GM03348 (cell line): ENCODE results near the gene EIF1B.
A peak's percentile ranks its signal among the peaks of the same experiment; 100 is the strongest.
"Not testable (repeated sequence)": the region's sequence is repeated elsewhere in the genome, so short reads cannot be mapped to it uniquely, and the experiment has no call there.

ENCODE experiments used
- DNase-seq: peaks from one replicate; pipeline ENCODE4 v3.0.0; 2012; ENCODE audit warnings: low spot score

Gene EIF1B

GRCh38 chr3:40309418-40309924 lies at the start of gene EIF1B:
TSS of gene EIF1B (plus strand) at chr3:40309707. CDS start at chr3:40309942, 235 bp downstream.
- peak; percentile 97 for DNase-seq

- no peak for DNase-seq
Observed at GRCh38 chr3:40262331-40262730, 47.2 kb upstream of the EIF1B start.

DNA sequence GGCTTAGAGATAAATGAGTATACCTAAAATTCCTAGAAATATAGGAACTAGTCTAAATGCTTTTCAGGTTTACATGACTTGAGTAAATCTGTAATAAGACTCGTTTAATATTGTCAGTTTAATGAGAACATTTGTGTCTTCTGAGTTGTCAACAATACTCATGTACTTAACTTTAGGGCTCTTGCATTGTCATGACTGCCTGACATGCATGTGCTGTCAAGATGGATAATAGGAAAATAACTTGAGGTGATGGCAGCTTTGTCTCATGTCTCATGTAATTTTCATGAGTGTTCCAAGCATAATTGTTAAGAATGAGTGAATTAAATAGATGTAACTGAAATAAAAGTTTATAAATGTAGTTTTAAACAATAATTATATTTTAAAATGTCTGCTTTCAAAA lies 45.1 kb upstream of the EIF1B start:
- DNase-seq: no peak

DNA sequence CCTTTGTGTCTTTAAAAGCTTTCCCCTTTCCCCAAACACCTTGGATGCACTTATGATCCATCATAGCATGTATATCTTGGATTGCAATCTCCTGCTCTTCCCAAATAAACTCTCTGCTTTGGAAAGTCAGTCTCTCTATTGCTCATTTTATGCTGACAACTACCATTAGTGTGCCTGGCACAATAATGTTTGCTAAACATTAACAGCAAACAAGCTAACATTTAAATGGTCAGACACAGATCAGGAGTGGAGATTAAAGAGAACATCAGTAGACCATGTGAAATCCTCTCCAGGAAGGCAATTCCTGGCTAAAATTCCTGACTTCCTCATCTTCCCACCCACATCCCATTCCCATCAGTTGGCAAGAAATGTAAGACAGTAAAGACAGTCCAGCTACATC lies 44.3 kb upstream of the EIF1B start:
- no peak for DNase-seq

GRCh38 chr3:40267937-40268724 lies 41.4 kb upstream of the EIF1B start:
- no peak for DNase-seq

DNA sequence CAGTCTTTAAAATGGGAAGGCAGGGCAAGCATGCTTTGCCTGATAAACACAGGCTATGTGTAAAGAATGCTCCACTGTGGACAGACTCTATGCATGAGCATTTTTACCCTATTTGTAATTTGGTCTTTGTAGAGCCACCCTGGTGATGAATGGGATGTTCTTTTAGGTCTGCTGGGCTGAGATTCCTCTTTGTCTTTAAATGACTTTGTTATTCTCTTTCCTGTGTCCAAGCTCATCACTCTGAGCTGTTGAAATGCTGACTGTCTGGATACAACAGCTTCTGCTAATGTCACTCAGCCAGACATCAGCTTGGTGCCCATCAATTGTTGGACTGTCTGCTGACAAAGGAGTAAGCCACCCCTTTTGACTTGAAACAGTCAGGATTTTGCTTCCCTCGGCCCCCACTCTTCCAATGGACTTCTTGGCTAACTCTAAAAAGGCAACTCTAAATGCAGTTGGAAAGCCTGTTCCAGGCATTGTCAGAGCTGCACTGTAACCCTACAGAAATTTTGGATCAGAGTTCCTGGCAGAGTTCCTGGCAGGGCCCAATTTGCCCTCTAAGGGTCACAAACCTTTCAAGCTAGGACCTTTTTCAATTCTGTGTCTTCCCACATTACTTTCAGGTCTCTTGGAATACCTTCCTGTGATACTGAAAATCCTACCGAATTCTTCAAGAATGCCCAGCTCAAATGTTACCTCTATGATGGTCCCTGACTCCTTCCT lies 40.5 kb upstream of the EIF1B start:
- DNase-seq: no peak

DNA sequence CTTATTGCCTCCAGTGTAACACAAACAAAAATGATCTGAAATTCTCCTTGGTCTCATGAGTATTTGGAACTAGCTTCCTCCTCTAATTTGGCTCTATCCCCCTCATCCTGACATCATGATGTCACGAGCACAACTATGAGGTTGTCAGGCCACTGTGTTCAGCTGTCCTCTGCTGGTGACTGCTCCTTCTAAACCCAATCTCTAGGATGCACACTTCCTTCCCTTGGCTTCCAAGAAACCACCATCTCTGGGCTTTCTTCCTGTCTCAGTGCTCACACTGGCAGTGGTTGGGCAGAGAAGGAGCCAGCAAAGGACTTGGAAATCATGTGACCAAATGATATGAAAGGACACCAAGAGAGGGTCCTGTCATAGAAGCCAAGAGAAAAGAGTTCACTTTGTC lies 30.7 kb upstream of the EIF1B start:
- no peak for DNase-seq

- no peak for DNase-seq
Observed at GRCh38 chr3:40281995-40282394, 27.5 kb upstream of the EIF1B start.

- DNase-seq: not testable (repeated sequence)
Observed at GRCh38 chr3:40283057-40283456, 26.4 kb upstream of the EIF1B start.

GRCh38 chr3:40287248-40287647 lies 22.3 kb upstream of the EIF1B start:
- DNase-seq: no peak

DNA sequence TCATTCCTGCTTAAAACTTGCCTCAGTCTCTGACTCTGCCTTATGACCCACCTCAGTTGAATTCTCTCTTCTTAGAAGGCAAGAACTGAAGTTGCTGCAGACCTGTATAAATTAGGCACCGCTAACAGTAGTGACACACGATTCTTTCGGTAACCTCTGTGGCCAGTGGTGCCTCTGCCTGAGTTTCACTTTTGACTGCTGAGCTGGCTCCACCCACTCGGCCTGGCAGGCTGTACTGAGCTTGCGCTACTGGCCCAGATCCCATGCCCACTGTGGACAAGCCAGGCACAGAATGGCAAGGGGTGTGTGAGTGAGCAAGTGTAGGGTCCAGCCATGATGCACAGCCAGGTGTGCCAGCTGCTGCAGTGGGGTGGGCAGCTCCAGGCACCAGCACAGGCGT lies 19.1 kb upstream of the EIF1B start:
- DNase-seq: no peak

DNA sequence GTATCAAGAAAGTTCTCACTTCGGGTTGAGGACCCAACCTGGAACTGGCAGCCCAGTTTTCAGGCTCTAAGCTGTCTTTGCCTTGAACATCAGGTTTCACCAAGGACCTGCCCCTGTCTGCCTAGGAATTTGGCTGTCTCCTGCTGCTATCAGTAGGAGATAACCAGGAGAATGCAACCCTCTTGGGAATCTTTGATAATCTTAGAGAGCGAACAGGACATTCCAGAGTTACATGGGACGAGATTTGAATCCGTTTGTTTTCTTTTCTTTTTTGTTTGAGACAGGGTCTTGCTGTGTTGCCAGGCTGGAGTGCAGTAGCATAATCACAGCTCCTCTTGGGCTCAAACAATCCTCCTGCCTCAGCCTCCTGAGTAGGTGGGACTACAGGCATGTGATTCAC lies 18.0 kb upstream of the EIF1B start:
- DNase-seq: no peak

- DNase-seq: no peak
Observed at GRCh38 chr3:40292637-40293349, 16.7 kb upstream of the EIF1B start.

DNA sequence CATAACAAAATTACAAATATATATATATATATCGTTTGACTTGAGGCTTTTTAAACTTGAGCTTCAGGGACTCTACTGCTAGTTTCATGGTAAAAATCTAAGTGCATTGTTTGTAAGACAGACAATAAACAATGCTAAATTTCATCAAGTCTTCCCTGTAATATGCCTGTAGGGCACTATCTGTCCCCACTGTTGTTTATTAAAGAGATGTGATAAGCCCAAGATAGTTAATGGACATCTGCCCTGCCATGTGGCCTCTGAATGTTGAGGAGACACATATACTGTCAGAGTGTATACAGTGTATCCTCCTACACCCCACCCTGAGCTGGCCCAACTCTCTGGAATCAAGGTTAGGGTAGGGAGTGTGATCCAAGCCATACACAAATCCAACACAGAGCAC lies 15.1 kb upstream of the EIF1B start:
- DNase-seq: no peak

GRCh38 chr3:40298075-40298474 lies 11.4 kb upstream of the EIF1B start:
- DNase-seq: no peak

- DNase-seq: no peak
Observed at GRCh38 chr3:40299130-40299720, 10.3 kb upstream of the EIF1B start.

DNA sequence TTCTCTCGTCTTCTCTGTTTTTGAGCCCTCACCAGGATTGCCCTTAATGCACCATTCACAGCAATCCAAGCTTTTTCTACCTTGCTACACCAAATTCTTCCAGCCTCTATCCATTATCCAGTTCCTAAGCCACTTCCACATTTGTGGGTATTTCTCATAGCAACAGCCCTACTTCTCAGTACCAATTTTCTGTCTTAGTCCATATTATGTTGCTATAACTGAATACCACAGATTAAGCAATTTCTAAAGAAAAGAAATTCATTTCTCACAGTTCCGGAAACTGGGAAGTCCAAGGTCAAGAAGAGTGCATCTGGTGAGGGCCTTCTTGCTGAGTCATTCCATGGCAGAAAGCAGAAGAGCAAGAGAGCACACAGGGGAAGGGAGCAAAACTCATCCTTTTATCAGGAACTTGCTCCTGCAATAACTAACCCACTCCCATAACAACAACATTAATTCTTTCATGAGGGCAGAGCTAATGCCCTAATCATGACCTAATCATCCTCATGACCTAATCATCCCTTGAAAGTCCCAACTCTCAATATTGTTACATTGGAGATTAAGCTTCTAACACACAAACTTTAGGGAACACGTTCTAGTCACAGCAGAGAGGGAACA lies 9.7 kb upstream of the EIF1B start:
- peak; percentile 33 for DNase-seq

GRCh38 chr3:40302784-40303183 lies 6.7 kb upstream of the EIF1B start:
- DNase-seq: peak; percentile 17

- no peak for DNase-seq
Observed at GRCh38 chr3:40304352-40304751, 5.2 kb upstream of the EIF1B start.

DNA sequence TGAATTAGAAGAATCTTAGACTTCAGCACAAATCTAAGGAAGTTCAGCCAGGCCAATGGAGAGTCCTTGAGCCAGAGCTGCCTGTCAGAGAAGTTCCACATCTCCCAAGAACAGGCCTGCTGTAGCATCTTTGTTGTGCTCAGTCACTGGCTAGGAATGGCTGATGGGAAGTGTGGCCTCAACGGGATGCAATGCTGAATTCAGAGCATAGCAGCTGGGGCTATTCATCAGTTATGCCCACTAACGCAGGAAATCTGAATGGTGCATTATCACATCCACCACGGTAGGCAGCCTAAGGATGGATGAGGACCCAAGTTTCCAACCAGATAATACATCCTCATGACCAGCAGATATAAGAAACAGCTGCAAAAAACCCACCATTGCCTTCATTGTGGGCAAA lies 3.2 kb upstream of the EIF1B start:
- no peak for DNase-seq

- DNase-seq: no peak
Observed at GRCh38 chr3:40307176-40307575, 2.3 kb upstream of the EIF1B start.
